Effector CD4-positive, alpha-beta T cell (primary cell): ENCODE data around the gene CLEC20A. TPM values are rescaled to one million over a fixed set of nuclear protein-coding genes. Genes with fewer than 3 reads are reported as not detected.

ENCODE experiments used
- DNase-seq: peaks from one replicate; pipeline ENCODE4 v3.0.0-alpha.2; 2020
- total RNA-seq: gene quantifications from one replicate; lab custom pipeline; 2026; lab: John Stamatoyannopoulos, UW

The CLEC20A gene
- not detected for total RNA-seq

- DNase-seq, result no peak
Observed at GRCh38 chr1:178496410-178497135, at the start of gene CLEC20A. TSS of gene CLEC20A (minus strand) at chr1:178496964. CDS start at chr1:178496939, 25 bp downstream.

- no peak for DNase-seq
Observed at GRCh38 chr1:178544531-178544930, 47.8 kb upstream of the CLEC20A start.

- DNase-seq, result no peak
Observed at GRCh38 chr1:178543290-178543607, 46.5 kb upstream of the CLEC20A start.

GRCh38 chr1:178542554-178543289, 46.0 kb upstream of the CLEC20A start:
- peak; percentile 71 for DNase-seq

- DNase-seq, result peak; percentile 14
Observed at GRCh38 chr1:178541829-178542553, 45.2 kb upstream of the CLEC20A start.

- DNase-seq, result no peak
Observed at GRCh38 chr1:178541379-178541778, 44.6 kb upstream of the CLEC20A start.

- DNase-seq, result no peak
Observed at GRCh38 chr1:178540646-178541045, 43.9 kb upstream of the CLEC20A start.

GRCh38 chr1:178540204-178540603, 43.4 kb upstream of the CLEC20A start:
- DNase-seq, result no peak

GRCh38 chr1:178539291-178539690, 42.5 kb upstream of the CLEC20A start:
- no peak for DNase-seq

- DNase-seq, result no peak
Observed at GRCh38 chr1:178538192-178538916, 41.6 kb upstream of the CLEC20A start.

GRCh38 chr1:178537382-178538090, 40.8 kb upstream of the CLEC20A start:
- no peak for DNase-seq

- no peak for DNase-seq
Observed at GRCh38 chr1:178536844-178537371, 40.1 kb upstream of the CLEC20A start.

GRCh38 chr1:178536329-178536728, 39.6 kb upstream of the CLEC20A start:
- DNase-seq, result no peak

GRCh38 chr1:178534137-178534868, 37.5 kb upstream of the CLEC20A start:
- no peak for DNase-seq

GRCh38 chr1:178533121-178533946, 36.6 kb upstream of the CLEC20A start:
- no peak for DNase-seq

- DNase-seq, result peak; percentile 60
Observed at GRCh38 chr1:178532392-178532791, 35.6 kb upstream of the CLEC20A start.

- DNase-seq, result no peak
Observed at GRCh38 chr1:178531887-178532286, 35.1 kb upstream of the CLEC20A start.

- DNase-seq, result no peak
Observed at GRCh38 chr1:178530502-178530901, 33.7 kb upstream of the CLEC20A start.

- no peak for DNase-seq
Observed at GRCh38 chr1:178530037-178530402, 33.3 kb upstream of the CLEC20A start.

GRCh38 chr1:178529364-178530036, 32.7 kb upstream of the CLEC20A start:
- no peak for DNase-seq
